NCI-H1105 treated with DMSO at 0.1 percent for 48 hours (cell line): ENCODE data around the gene SLC25A18.

Experiments used
- DNase-seq: peaks from one replicate; lab custom pipeline; 2025; lab: John Stamatoyannopoulos, UW

Gene SLC25A18

GRCh38 chr22:17570851-17571631 lies 7.7 kb downstream of the SLC25A18 start:
- no peak for DNase-seq

- no peak for DNase-seq
These were observed 11.9 kb downstream of the SLC25A18 start for GRCh38 chr22:17575151-17575550.

DNA sequence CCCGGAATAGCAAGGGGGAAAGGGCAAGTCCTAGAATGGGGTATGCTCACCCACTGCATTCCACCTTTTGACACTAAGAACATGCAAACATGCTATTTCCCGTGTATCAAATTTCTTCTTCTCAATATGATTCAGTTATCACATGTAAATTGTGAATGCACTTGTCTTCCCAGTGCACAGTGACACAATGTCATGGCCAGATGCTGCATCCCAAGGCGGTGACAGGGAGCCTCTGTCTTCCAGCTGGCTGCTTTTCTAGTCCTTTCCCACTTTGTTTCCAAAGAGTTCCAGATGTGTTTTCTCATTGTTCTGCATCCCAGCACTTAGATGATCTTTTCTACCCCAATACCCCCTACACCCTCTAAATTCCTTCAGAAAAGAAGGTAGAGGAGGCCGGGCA lies 12.4 kb downstream of the SLC25A18 start:
- no peak for DNase-seq

DNA sequence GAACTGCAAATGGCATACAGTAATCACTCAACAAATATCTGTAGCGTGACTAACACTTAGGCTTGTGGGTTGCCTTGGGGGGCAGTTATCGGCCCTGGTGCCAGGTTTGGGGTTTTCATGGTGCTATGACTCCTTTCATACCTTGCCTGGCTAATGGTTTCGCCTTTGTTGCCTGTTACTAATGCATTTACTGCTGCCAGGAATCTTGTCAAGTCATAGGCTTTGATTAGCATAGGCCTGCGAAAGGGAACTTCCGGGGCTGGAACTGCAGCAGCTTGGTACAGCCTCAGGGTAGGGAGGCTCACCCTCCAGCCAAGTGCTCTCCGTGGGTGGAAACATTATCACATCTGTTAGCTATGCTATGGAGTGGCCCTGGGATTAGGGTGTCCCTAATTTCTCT lies 13.2 kb downstream of the SLC25A18 start:
- DNase-seq = no peak

DNA sequence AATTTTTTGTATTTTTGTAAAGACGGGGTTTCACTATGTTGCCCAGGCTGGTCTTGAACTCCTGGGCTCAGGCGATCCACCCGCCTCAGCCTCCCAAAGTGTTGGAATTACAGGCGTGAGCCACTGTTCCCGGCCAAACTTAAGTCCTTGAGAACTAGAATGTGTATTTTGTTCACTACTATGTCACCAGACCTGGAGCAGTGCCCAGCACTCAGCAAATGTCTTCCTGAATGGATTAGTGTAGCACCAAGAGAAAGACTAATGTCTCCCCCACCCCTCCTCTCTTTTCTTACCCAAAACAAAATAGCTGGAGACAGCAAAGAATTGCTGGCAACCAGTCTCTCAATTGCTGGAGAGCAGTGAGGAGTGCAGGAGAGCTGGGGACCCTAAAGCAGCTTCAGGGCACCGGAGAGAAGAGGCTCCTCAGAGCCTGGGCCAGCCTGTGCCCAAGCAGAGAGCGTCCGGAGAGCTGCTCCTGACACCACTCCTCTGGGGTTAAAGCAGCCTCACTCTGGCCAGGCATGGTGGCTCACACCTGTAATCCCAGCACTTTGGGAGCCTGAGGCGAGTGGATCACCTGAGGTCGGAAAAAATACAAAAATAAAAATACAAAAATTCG lies 14.9 kb downstream of the SLC25A18 start:
- DNase-seq = no peak

DNA sequence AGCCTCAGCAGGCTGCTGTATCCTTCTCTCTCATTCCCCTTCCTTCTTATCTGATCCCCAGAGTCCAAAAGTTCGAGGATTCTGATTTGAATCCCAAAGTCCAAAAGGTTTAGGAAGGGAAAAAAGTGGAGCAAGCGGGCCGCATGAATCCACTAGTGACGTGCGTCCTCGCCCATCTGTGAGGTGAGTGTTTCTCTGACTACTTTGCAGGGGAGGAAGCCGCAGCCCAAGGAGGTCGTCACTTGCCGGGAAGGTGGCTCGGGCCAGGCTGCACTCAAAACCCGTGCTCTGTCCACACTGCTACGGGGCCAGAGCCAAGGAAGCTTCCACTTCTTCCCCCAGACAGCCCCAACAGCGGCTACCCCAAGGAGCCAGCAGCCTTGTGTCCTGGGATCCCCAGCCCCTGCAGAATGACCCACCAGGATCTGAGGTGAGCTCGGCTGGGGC lies 16.3 kb downstream of the SLC25A18 start:
- DNase-seq = no peak

DNA sequence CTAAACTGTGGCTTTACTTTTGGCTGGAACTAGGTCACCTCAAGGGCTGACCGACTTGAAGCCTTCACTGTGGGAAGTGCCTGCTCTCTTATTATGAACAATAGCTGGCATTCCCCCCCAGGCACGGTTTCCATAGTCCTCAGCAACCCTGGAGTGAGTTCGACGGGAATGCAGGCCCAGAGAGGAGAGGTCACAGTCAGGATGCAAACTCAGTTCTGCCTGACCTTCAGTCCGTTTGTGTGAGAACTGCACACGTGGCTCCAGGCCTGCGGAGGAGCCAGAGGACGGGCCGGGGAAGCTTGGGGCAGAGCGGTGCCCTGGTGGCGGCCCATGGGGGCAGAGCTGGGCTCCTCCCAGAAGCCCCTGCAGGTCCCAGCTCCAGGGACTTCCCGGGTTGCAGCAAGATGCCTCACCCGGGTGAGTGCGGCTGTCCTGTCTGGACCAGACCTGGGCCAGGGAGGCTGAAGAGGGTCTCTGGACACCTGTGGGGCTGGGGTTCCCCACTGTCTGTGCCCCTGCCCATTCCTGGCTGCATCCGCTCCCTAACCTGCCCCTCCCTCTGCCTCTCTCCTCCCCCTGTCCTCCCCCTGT lies 17.2 kb downstream of the SLC25A18 start:
- no peak for DNase-seq

DNA sequence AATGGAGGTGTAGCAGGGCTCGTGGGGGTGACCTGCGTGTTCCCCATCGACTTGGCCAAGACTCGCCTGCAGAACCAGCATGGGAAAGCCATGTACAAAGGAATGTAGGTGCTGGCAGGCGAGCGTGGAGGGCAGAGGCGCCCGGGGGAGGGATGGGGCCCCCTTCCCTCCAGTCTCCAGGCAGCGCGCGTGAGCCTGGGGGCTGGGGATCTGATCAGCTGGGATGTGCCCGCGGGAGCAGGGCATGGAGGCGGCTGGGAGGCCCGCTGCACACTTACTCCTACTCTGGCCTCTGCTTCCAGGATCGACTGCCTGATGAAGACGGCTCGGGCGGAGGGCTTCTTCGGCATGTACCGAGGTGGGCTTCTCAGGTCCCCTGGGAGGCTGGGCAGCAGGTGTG lies 17.8 kb downstream of the SLC25A18 start:
- no peak for DNase-seq

DNA sequence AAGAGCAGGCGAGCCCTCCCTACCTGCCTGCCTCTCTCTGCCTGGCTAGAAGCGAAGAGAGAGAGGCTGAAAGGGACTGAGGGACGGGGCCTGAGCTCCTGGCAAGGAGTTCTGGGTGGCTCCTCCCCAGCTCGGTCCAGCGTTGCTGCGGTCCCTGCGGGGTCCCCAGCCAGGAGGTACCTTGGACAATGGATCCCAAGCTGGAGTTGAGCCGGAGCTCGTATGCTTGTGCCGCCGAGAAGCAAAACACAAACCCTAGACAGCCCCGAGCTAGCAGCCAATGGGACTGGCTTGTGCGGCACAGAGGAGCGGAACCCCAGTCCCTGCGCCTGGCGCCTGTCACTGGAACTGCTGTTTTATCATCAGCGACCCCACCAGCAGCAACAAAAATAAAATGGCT lies 18.3 kb downstream of the SLC25A18 start:
- no peak for DNase-seq

- no peak for DNase-seq
These were observed 19.9 kb downstream of the SLC25A18 start for GRCh38 chr22:17583151-17583550.

DNA sequence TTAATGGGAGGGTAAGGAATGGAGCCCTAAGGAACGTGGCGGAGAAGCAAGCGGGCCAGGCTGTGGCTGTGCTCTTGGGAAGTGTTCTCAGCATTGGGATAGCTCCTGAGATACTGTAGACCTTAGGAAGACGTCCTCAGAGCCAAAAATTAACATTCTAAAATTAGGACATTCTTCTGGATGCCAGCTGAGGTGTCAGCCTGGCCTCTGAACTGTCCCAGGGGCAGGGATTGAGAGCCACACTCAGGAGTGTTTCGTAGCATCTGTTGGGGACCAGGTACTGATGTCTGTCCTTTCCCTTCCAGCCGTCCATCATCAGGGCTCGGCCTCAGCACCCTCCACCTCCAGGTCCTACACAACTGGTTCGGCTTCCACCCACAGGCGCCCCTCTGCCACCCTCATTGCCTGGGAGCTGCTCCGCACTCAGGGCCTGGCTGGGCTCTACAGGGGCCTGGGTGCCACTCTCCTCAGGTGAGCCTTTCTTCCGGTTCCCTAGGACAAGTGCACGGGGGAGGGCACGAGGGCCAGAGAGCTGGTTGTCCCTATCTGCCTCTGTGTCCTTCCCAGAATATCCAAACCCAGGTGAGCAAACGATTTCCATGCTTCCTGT lies 23.6 kb downstream of the SLC25A18 start:
- no peak for DNase-seq

DNA sequence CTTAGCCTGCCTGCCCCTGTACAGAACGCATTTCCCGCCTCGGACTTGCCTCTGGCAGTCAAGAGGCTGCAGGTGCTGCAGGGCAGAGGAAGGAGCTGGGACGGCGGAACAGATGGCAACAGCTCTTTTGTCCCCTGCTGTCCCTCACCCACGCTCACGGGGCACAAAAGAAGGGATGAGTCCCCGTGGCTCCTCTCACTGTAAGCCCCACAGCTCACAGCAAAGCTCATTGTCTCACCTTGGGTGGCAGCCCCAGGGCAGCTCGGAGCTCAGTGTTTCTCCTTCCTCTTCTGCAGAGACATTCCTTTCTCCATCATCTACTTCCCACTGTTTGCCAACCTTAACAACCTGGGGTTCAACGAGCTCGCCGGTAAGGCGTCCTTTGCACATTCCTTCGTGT lies 24.3 kb downstream of the SLC25A18 start:
- DNase-seq = no peak

GRCh38 chr22:17588606-17589005 lies 25.3 kb downstream of the SLC25A18 start:
- DNase-seq = no peak

DNA sequence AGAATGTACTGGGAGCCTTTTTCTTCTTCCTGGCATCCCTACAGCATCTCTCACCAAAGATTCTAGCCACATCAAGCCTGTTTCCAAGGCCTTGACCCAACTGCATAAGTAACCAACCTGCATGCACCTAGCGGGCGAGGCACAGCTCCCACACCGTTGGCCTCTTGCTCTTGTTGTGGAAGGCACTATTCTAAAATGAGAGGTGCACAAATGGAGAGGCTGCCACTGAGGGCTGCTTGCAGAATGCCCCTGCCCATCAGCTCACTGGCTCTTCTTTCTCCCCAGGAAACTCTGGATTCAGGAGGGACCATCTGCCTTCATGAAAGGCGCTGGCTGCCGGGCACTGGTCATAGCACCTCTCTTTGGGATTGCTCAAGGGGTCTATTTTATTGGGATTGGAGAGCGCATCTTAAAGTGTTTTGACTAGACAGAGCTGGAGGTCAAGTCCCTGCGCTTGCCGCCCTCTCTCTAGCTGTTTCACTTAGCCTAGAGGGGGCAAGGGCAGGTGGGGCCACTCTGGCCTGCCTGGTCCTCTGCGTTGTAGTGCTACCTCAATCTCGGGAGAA lies 26.6 kb downstream of the SLC25A18 start:
- DNase-seq = no peak

GRCh38 chr22:17590586-17590985 lies 27.3 kb downstream of the SLC25A18 start:
- DNase-seq = no peak

DNA sequence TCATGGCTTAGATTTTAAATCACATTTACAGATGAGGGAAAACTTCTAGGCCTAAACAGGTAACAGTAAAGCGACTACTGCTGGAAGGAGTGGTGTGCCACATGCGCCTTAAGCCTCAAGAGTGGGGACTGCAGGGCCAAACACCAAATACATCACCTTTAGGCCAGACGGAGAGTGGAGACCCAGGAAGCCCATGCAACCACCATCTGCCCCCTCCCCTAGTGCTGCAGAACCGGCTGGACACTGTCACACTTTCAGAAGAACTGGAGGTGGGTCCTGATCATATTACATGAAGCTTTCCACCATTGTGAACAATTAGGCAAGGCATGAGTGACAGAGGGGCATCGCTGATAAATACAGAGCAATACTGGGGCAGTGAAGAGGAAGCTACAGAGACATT lies 28.9 kb downstream of the SLC25A18 start:
- DNase-seq = no peak

DNA sequence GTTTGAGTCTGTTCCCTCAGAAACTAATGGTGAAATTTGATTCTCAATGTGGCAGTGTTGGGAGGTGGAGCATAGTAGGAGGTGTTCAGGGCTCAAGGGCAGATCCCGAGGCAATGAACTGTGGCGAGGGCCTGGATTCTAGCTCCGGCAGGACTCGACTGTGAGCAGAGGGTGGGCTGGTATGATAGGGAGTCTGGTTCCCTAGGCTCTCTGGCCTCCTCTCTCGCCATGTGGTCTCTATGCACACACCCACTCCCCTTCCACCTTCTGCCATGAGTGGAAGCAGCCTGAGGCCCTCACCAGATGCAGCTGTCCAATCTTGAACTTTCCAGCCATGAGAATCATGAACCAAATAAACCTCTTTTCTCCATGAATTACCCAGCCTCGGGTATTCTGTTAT lies 32.9 kb downstream of the SLC25A18 start:
- DNase-seq = no peak

DNA sequence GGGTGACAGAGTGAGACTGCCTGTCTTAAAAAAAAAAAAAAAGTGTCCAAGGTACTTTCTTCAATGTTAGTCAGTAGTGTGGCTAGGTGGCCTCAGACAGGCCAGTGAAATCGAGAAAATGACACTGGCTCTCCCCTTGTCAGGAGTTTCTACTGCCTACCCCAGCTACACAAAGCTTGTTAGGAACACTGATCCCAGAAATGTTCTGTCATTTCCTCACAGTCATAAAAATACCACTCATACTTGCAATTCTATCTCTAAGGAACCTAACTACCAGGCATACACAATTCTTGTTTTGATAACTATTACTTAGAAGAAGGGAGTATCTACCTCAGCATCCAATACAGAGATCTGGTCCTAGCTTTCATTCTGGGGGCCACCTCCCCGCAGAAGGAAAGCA lies 33.9 kb downstream of the SLC25A18 start:
- no peak for DNase-seq

DNA sequence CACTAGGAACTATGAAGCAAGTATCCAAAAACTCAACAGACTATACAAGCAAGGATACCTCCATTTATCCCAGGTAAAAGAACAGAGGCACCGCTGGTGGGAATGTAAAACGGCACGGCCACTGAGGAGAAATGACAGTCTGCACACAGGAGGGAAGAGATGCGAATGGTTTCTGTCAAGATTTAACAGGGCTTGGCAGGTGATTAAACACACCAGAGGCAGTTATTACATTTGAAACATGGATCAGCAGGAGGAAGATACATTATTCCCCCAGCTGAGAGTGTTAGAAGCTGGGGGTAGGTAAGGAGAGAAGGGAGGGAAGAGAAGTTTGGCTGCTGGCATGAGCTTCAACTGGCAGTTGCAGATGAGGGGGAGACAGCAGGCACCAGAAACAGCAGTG lies 35.0 kb downstream of the SLC25A18 start:
- no peak for DNase-seq

DNA sequence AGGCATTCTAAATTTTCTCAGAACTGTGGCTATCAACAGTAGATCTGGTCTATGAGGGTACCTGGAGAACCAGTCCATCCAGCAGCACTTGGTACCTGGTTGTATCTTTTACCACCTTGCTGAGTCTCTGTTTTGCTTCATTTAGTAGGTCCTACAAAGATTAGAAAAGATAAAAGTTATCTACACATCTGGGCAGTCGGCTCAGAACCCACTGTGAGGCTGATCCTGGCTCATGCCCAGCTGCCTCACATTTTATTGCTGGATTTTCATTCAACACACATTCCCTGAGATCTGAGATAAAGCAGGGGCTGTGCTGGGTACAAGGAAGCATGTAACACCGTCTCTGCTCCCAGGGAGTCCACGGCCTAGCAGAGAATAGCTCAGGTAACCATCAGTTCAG lies 37.7 kb downstream of the SLC25A18 start:
- DNase-seq = no peak

GRCh38 chr22:17603668-17604067 lies 40.4 kb downstream of the SLC25A18 start:
- no peak for DNase-seq

DNA sequence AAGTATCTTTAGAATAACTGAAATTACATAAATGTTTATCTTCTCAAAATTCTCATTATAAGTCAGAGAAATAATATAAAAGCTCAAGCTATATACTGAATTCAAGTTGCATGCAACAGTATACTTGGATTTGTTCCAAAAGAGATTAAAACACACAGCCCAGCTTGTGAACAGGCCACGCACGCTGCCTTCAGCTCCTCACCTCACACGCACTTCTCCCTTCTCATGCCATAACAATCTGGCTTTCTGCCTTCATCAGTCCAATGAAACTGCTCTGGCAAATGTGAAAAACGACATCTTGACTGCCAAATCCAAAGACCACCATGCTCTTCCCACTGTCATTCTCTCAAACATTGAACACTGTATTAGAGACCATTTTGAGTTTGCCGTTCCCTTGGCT lies 43.2 kb downstream of the SLC25A18 start:
- DNase-seq = no peak
